Activated naive CD8-positive, alpha-beta T cell treated with anti-CD3 and anti-CD28 coated beads, Interleukin-2, amount 10 ng/mL, durations not matched to agents 7 days and 5 days (primary cell): ENCODE data around the gene ZNF670. TPM values are rescaled to one million over a fixed set of nuclear protein-coding genes. Genes with fewer than 3 reads are reported as not detected.

Experiments used
- ATAC-seq: fragments of 150-1000 bp; cut with Tn5 transposase; one replicate; pipeline ENCODE4 v1.10.0; 2021; ENCODE audit warnings: low read depth, moderate library complexity
- POLR2A ChIA-PET: fragments of 350-600 bp; sonication (Branson Sonifier 250); formaldehyde crosslinking; loops from one replicate; lab custom pipeline; 2021; ENCODE audit warnings: antibody characterized with exemption; lab: Charles Lee
- DNase-seq: peaks from one replicate; pipeline ENCODE4 v3.0.0; 2021
- H3K27ac Mint-ChIP-seq: one replicate; pipeline ENCODE4 v1.8.0; 2022; ENCODE audit warnings: mild to moderate bottlenecking, mixed read lengths
- H3K27me3 Mint-ChIP-seq: one replicate; pipeline ENCODE4 v1.8.0; 2022; ENCODE audit warnings: mild to moderate bottlenecking, moderate library complexity, mixed read lengths
- H3K36me3 Mint-ChIP-seq: one replicate; pipeline ENCODE4 v1.8.0; 2021; ENCODE audit warnings: mild to moderate bottlenecking, mixed read lengths
- H3K4me1 Mint-ChIP-seq: one replicate; pipeline ENCODE4 v1.8.0; 2021; ENCODE audit warnings: mixed read lengths
- H3K4me3 Mint-ChIP-seq: one replicate; pipeline ENCODE4 v1.8.0; 2022; ENCODE audit warnings: mild to moderate bottlenecking, moderate library complexity, mixed read lengths
- H3K9me3 Mint-ChIP-seq: one replicate; pipeline ENCODE4 v1.8.0; 2021; ENCODE audit warnings: mixed read lengths
- total RNA-seq, 2 experiments: library from RNA; stranded (reverse); gene quantifications; one replicate each; pipeline ENCODE4 v1.2.3, GENCODE V29; 2021

The ZNF670 gene
- total RNA-seq, 2 experiments from 2014 or later: 1.5 to 1.6 TPM

GRCh38 chr1:247096112-247096511 lies 17.5 kb upstream of the ZNF670 start:
- peaks cover 40% of the 10 kb centered on the region for H3K36me3 Mint-ChIP-seq

GRCh38 chr1:247090455-247090854 lies 11.8 kb upstream of the ZNF670 start:
- no peak overlapping the region for H3K4me3 Mint-ChIP-seq
- H3K4me1 Mint-ChIP-seq: no peaks in the 10 kb centered on the region
- ATAC-seq (no peak), DNase-seq (no peak)
- peaks cover 4% of the 10 kb centered on the region for H3K9me3 Mint-ChIP-seq
- POLR2A ChIA-PET: no interaction called here
- no peak overlapping the region for H3K27ac Mint-ChIP-seq
- H3K27me3 Mint-ChIP-seq: no peaks in the 10 kb centered on the region
- no peaks in the 10 kb centered on the region for H3K36me3 Mint-ChIP-seq

More at GRCh38 chr1:247096112-247096511, 17.5 kb upstream of the ZNF670 start:
- no peak for DNase-seq
- Mint-ChIP-seq H3K4me1 (no peaks in the 10 kb centered on the region), H3K27ac (no peak overlapping the region), H3K27me3 (no peaks in the 10 kb centered on the region), H3K4me3 (no peak overlapping the region), H3K9me3 (peaks cover 35% of the 10 kb centered on the region)
- POLR2A ChIA-PET: no interaction called here
- ATAC-seq: no peak

DNA sequence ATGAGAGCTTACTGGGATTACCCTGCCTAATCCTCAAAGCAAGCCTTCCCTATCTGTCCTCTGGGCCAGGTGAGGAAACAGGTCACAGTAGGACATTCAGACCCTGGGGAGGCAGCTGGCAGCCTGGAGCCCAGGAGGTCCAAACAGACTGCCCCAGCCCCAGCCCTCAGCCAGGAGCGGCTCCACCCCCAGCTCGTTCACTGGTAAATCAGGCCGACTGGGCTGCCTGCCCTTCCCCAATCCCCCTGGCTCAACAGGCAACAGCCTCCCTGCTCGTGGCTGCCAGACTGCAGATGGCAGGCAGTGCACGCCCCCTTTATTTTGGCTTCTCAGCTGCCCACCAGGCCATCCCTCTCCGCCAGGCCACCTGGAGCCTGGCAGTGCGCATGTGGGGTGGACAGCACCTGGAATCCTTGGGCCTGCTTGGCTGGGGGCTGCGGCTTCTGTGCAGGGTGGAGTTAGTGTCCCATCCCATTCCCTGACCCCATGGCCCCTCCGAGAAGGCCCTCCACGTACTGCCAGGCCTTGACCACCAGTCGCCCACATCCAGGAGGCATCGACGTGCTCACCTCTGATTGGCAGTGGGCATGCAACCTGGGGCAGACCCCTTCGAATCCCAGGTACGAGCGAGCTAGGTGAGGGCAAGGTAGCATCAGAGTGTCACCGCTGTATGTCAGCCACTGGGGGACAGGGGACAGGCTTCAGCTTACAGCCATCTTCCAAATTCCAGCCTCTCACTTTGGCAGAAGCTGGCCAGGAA lies 11.2 kb upstream of the ZNF670 start:
- no peak for ATAC-seq

DNA sequence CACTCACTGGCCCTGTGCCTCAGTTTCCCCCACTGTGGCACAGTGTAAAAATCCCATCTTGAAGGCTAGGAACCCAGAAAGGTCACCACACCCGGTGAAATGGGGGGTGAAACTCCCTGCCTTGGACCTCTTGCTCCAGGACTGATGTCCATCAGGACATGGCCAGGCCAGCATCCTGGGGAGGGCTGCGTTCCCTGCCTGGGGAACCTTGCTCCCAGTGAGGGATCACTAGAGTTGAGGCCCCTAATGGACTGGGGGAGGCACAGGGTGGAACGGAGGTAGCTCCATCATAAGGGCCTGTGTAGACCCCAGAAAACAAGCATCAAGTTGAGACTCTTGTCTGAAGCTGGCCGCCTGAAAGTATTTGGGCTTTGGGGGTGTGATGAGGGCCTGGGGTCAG lies 10.4 kb upstream of the ZNF670 start:
- Mint-ChIP-seq H3K4me3 (no peak overlapping the region), H3K4me1 (no peaks in the 10 kb centered on the region), H3K27ac (no peak overlapping the region), H3K27me3 (no peaks in the 10 kb centered on the region), H3K9me3 (peaks cover 6% of the 10 kb centered on the region), H3K36me3 (peaks cover 4% of the 10 kb centered on the region)
- ATAC-seq: no peak
- no peak for DNase-seq
- POLR2A ChIA-PET: no interaction called here

More for the DNA sequence above, 11.2 kb upstream of the ZNF670 start:
- H3K9me3 Mint-ChIP-seq: peaks cover 7% of the 10 kb centered on the region
- POLR2A ChIA-PET: no interaction called here
- H3K27ac Mint-ChIP-seq: no peak overlapping the region
- H3K27me3 Mint-ChIP-seq: no peaks in the 10 kb centered on the region
- no peak overlapping the region for H3K4me3 Mint-ChIP-seq
- no peak for DNase-seq
- H3K36me3 Mint-ChIP-seq: peaks cover 2% of the 10 kb centered on the region
- no peaks in the 10 kb centered on the region for H3K4me1 Mint-ChIP-seq

- POLR2A ChIA-PET: no interaction called here
- Mint-ChIP-seq H3K27me3 (peaks cover 2% of the 10 kb centered on the region), H3K9me3 (peaks cover 12% of the 10 kb centered on the region), H3K4me1 (no peaks in the 10 kb centered on the region), H3K27ac (no peak overlapping the region), H3K36me3 (peaks cover 4% of the 10 kb centered on the region), H3K4me3 (no peak overlapping the region)
- DNase-seq (no peak), ATAC-seq (no peak)
Observed at GRCh38 chr1:247087256-247087655, 8.6 kb upstream of the ZNF670 start.

- ATAC-seq (no peak), DNase-seq (no peak)
- H3K9me3 Mint-ChIP-seq: peaks cover 13% of the 10 kb centered on the region
- no peaks in the 10 kb centered on the region for H3K4me1 Mint-ChIP-seq
- H3K27me3 Mint-ChIP-seq: peaks cover 2% of the 10 kb centered on the region
- POLR2A ChIA-PET: no interaction called here
- H3K4me3 Mint-ChIP-seq: no peak overlapping the region
- H3K36me3 Mint-ChIP-seq: peaks cover 4% of the 10 kb centered on the region
- no peak overlapping the region for H3K27ac Mint-ChIP-seq
Observed at GRCh38 chr1:247085310-247085709, 6.7 kb upstream of the ZNF670 start.

- DNase-seq (no peak), ATAC-seq (no peak)
- no peak overlapping the region for H3K4me3 Mint-ChIP-seq
- peaks cover 5% of the 10 kb centered on the region for H3K27me3 Mint-ChIP-seq
- H3K9me3 Mint-ChIP-seq: peaks cover 13% of the 10 kb centered on the region
- peaks cover 4% of the 10 kb centered on the region for H3K36me3 Mint-ChIP-seq
- no peak overlapping the region for H3K27ac Mint-ChIP-seq
- peaks cover 2% of the 10 kb centered on the region for H3K4me1 Mint-ChIP-seq
- POLR2A ChIA-PET: no interaction called here
Observed at GRCh38 chr1:247084771-247085170, 6.2 kb upstream of the ZNF670 start.

DNA sequence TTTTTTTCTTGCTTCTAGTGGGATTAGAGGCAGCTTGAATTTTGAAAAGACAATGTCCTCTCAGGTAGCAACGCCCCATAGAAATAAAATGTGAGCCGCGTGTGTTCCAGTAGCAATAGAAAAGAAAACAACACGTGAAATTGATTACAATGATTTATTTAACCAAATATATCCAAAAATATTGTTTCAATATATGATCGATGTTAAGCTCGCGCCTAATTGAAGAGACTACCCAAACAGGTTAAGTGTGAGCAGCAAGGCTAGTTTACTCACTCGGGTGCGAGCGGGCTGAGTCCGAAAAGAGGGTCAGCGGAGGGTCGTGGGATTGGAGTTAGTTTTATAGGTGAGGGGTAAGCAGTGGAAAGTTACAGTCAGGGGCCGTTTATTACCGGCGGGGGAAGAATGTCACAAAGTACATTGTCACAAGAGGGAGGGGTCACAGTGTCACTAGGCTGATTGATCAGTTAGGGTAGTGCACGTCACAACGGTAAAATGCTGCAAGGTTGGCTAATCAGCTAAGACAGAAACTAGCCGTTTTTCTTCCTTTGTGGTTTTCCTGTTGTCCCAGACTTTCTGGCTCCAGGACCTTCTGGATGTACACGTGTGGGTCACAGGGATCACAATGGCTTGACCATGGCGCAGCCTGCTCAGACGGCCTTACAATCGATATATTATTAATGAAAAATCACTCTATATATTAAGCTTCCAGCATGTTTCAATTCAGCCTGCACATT lies 697 bp upstream of the ZNF670 start:
- Mint-ChIP-seq H3K27ac (no peak overlapping the region), H3K4me1 (peaks cover 21% of the 10 kb centered on the region), H3K27me3 (peaks cover 8% of the 10 kb centered on the region), H3K36me3 (peaks cover 9% of the 10 kb centered on the region), H3K4me3 (peak overlapping the region; percentile 86), H3K9me3 (peaks cover 15% of the 10 kb centered on the region)
- no peak for ATAC-seq
- no peak for DNase-seq
- POLR2A ChIA-PET: interaction anchor here (0.5 to 0.7 kb wide), 2 partner anchors 252 to 540 kb away, joined by 3 to 5 read pairs; no protein-coding TSS in a partner anchor

DNA sequence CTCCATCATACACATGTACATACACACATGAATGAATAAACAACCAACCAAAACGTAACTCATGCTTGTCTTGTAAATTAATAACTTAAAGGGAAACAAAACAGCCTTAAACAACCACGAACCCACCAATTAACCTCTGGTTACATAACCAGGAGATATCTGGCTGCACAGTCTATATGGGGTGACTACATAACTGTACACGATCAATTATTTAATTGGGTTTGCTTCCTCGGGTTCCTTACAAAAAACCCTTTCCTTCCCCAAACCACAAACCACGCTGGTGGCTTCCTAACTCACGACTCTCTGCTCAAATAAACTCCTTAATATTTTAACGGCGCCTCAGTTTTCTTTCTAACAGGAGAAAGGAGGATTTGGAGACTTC lies 744 bp downstream of the ZNF670 start:
- POLR2A ChIA-PET: interaction anchor here (1.1 kb wide), 2 partner anchors 133 to 146 kb away, joined by 3 to 6 read pairs; partner anchors contain the start of gene AHCTF1
- no peak for ATAC-seq

GRCh38 chr1:247077213-247077612 lies 1.4 kb downstream of the ZNF670 start:
- Mint-ChIP-seq H3K4me3 (peak overlapping the region; percentile 86), H3K4me1 (peaks cover 21% of the 10 kb centered on the region), H3K27me3 (peaks cover 5% of the 10 kb centered on the region), H3K27ac (no peak overlapping the region), H3K9me3 (peaks cover 15% of the 10 kb centered on the region), H3K36me3 (peaks cover 14% of the 10 kb centered on the region)
- POLR2A ChIA-PET: no interaction called here
- DNase-seq: no peak
- no peak for ATAC-seq

More for the DNA sequence above, 744 bp downstream of the ZNF670 start:
- Mint-ChIP-seq H3K27me3 (peaks cover 7% of the 10 kb centered on the region), H3K4me3 (peak overlapping the region; percentile 86), H3K36me3 (peaks cover 14% of the 10 kb centered on the region), H3K9me3 (peaks cover 20% of the 10 kb centered on the region), H3K27ac (no peak overlapping the region), H3K4me1 (peaks cover 21% of the 10 kb centered on the region)
- DNase-seq: no peak

DNA sequence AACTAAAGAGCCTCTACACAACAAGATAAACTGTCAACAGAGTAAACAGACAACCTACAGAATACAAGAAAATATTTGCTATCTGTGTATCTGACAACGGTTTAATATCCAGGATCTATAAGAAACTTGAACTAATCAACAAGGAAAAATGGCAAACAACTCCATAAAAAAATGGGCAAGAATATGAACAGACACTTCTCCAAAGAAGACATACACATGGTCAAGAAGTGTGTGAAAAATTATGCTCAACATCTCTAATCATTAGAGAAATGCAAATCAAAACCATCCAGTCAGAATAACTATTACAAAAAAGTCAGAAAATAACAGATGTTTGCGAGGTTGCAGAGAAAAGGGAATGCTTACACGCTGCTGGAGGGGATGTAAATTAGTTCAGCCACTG lies 8.0 kb downstream of the ZNF670 start:
- DNase-seq (no peak), ATAC-seq (no peak)
- no peaks in the 10 kb centered on the region for H3K4me1 Mint-ChIP-seq
- POLR2A ChIA-PET: no interaction called here
- no peak overlapping the region for H3K4me3 Mint-ChIP-seq
- no peaks in the 10 kb centered on the region for H3K27me3 Mint-ChIP-seq
- H3K9me3 Mint-ChIP-seq: peaks cover 35% of the 10 kb centered on the region
- H3K27ac Mint-ChIP-seq: no peak overlapping the region
- peaks cover 13% of the 10 kb centered on the region for H3K36me3 Mint-ChIP-seq

- ATAC-seq (no peak), DNase-seq (no peak)
- Mint-ChIP-seq H3K4me3 (no peak overlapping the region), H3K4me1 (no peaks in the 10 kb centered on the region), H3K27ac (no peak overlapping the region), H3K9me3 (peaks cover 34% of the 10 kb centered on the region), H3K27me3 (no peaks in the 10 kb centered on the region), H3K36me3 (peaks cover 15% of the 10 kb centered on the region)
- POLR2A ChIA-PET: no interaction called here
Observed at GRCh38 chr1:247064304-247064703, 14.3 kb downstream of the ZNF670 start.

DNA sequence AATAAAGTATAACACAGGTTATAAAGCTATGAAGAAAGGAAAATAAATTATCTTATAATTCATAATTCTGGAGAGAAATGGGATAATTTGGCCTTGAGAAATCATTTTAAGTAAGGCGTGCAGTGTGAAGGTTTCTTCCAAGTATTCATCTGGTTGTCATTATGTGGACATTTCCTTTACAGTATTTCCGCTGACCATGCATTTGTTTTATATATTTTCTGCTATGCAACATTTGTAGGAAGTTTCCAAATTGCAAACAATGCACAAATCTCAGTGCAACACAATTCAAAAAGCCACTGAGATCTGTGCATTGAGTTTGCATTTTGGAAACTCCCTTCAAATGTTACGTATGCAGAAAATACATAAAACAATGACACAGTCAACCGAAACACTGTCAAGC lies 17.8 kb downstream of the ZNF670 start:
- POLR2A ChIA-PET: no interaction called here
- no peak overlapping the region for H3K27ac Mint-ChIP-seq
- peaks cover 25% of the 10 kb centered on the region for H3K36me3 Mint-ChIP-seq
- no peaks in the 10 kb centered on the region for H3K27me3 Mint-ChIP-seq
- no peak for DNase-seq
- H3K4me1 Mint-ChIP-seq: peaks cover 1% of the 10 kb centered on the region
- no peak for ATAC-seq
- no peak overlapping the region for H3K4me3 Mint-ChIP-seq
- H3K9me3 Mint-ChIP-seq: peaks cover 24% of the 10 kb centered on the region

DNA sequence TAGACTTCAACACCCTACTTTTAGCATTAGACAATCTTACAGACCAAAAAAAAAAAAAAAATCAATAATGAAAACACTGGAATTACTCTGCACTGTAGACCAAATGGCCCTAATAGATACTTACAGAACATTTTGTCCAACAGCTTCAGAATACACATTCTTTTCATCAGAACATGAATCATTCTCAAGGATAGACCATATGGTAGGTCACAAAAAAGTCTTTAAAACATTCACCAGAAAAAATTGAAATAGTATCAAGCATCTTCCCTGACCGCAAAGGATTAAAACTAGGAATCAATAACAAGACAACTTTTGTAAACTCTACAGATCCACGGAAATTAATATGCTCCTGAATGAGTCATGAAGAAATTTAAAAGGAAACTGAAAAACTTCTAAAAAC lies 22.5 kb downstream of the ZNF670 start:
- POLR2A ChIA-PET: no interaction called here
- no peaks in the 10 kb centered on the region for H3K27me3 Mint-ChIP-seq
- peaks cover 8% of the 10 kb centered on the region for H3K4me1 Mint-ChIP-seq
- no peak overlapping the region for H3K4me3 Mint-ChIP-seq
- ATAC-seq (no peak), DNase-seq (no peak)
- H3K27ac Mint-ChIP-seq: no peak overlapping the region
- H3K9me3 Mint-ChIP-seq: peaks cover 30% of the 10 kb centered on the region
- H3K36me3 Mint-ChIP-seq: peaks cover 20% of the 10 kb centered on the region
